Measurements from ENCODE around the gene TTC22.

GRCh38 chr1:54745864-54746263, 55.3 kb downstream of the TTC22 start:
- TF ChIP-seq, protein P1, sequence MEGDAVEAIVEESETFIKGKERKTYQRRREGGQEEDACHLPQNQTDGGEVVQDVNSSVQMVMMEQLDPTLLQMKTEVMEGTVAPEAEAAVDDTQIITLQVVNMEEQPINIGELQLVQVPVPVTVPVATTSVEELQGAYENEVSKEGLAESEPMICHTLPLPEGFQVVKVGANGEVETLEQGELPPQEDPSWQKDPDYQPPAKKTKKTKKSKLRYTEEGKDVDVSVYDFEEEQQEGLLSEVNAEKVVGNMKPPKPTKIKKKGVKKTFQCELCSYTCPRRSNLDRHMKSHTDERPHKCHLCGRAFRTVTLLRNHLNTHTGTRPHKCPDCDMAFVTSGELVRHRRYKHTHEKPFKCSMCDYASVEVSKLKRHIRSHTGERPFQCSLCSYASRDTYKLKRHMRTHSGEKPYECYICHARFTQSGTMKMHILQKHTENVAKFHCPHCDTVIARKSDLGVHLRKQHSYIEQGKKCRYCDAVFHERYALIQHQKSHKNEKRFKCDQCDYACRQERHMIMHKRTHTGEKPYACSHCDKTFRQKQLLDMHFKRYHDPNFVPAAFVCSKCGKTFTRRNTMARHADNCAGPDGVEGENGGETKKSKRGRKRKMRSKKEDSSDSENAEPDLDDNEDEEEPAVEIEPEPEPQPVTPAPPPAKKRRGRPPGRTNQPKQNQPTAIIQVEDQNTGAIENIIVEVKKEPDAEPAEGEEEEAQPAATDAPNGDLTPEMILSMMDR (IDR thresholded peaks at IDR 0.05), result no peak
- TF ChIP-seq MAX (IDR thresholded peaks at IDR 0.05) (no peak), POLR2A (IDR thresholded peaks at IDR 0.05; ENCODE audit: low read length) (no peak), ELK1 (IDR thresholded peaks at IDR 0.05; ENCODE audit: low read depth, low read length) (no peak)

Data from A549 (cell line).